SK-N-SH treated with all-trans-retinoic acid at 6 μM for 48 hours (cell line): ENCODE data around the gene GART.

ENCODE experiments used
- ARNTL ChIP-seq: fragments of 450-650 bp; formaldehyde crosslinking; IDR thresholded peaks from 2 replicates; pipeline ENCODE4 v1.5.0; 2020; ENCODE audit warnings: low read depth, mild to moderate bottlenecking, moderate library complexity, borderline replicate concordance
- CSDC2 ChIP-seq: fragments of 250-450 bp; sonication (Bioruptor Pico); IDR thresholded peaks from 2 replicates; pipeline ENCODE4 v1.5.0; 2020; ENCODE audit warnings: mild to moderate bottlenecking, moderate library complexity
- TCF4 ChIP-seq: fragments of 250-450 bp; sonication (Bioruptor Pico); IDR thresholded peaks from 2 replicates; pipeline ENCODE4 v1.8.0; 2021; ENCODE audit warnings: mild to moderate bottlenecking, moderate library complexity, borderline replicate concordance
- TOX ChIP-seq: fragments of 250-450 bp; sonication (Bioruptor Pico); IDR thresholded peaks from 2 replicates; pipeline ENCODE4 v1.8.0; 2021; ENCODE audit warnings: mild to moderate bottlenecking, moderate library complexity, borderline replicate concordance
- ZNF70 ChIP-seq: fragments of 450-650 bp; formaldehyde crosslinking; IDR thresholded peaks from 2 replicates; pipeline ENCODE4 v1.5.0; 2020; ENCODE audit warnings: mild to moderate bottlenecking, moderate library complexity
- TF ChIP-seq, protein P1 (sequence below): fragments of 250-450 bp; sonication (Bioruptor Pico); IDR thresholded peaks from 2 replicates; pipeline ENCODE4 v1.8.0; 2020; ENCODE audit warnings: mild to moderate bottlenecking, moderate library complexity, borderline replicate concordance

DNA sequence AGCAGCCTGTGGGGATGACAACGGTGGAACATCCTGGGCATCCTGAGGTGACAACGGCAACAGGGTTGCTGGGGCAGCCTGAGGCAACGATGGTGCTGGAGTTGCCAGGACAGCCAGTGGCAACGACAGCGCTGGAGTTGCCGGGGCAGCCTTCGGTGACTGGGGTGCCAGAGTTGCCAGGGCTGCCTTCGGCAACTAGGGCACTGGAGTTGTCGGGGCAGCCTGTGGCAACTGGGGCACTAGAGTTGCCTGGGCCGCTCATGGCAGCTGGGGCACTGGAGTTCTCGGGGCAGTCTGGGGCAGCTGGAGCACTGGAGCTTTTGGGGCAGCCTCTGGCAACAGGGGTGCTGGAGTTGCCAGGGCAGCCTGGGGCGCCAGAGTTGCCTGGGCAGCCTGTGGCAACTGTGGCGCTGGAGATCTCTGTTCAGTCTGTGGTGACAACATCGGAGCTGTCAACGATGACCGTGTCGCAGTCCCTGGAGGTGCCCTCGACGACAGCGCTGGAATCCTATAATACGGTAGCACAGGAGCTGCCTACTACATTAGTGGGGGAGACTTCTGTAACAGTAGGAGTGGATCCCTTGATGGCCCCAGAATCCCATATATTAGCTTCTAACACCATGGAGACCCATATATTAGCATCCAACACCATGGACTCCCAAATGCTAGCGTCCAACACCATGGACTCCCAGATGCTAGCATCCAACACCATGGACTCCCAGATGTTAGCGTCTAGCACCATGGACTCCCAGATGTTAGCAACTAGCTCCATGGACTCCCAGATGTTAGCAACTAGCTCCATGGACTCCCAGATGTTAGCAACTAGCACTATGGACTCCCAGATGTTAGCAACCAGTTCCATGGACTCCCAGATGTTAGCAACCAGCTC, 9.1 kb upstream of the GART start:
- TF ChIP-seq ZNF70 (CRISPR knock-in tag) (no peak), TCF4 (CRISPR knock-in tag) (no peak), ARNTL (CRISPR knock-in tag) (no peak), CSDC2 (CRISPR knock-in tag) (no peak), TOX (CRISPR knock-in tag) (no peak)
- TF ChIP-seq, protein P1, sequence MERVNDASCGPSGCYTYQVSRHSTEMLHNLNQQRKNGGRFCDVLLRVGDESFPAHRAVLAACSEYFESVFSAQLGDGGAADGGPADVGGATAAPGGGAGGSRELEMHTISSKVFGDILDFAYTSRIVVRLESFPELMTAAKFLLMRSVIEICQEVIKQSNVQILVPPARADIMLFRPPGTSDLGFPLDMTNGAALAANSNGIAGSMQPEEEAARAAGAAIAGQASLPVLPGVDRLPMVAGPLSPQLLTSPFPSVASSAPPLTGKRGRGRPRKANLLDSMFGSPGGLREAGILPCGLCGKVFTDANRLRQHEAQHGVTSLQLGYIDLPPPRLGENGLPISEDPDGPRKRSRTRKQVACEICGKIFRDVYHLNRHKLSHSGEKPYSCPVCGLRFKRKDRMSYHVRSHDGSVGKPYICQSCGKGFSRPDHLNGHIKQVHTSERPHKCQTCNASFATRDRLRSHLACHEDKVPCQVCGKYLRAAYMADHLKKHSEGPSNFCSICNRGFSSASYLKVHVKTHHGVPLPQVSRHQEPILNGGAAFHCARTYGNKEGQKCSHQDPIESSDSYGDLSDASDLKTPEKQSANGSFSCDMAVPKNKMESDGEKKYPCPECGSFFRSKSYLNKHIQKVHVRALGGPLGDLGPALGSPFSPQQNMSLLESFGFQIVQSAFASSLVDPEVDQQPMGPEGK (CRISPR knock-in tag), result no peak
